ENCODE results near the gene AGAP9. TPM values are rescaled to one million over a fixed set of nuclear protein-coding genes. Genes with fewer than 3 reads are reported as not detected.
"Not testable (repeated sequence)": the region's sequence is repeated elsewhere in the genome, so short reads cannot be mapped to it uniquely, and the experiment has no call there.

AGAP9 gene
- total and polyA plus RNA-seq, 2 of the 13 experiments (the other 11 are each of a cell fraction or from before 2014, with no cell fraction given) = 5.1 to 12.0 TPM

GRCh38 chr10:47553214-47553859 lies 29.9 kb upstream of the AGAP9 start (continued):
- not testable (repeated sequence) for TF ChIP-seq CREB1 (IDR thresholded peaks at IDR 0.05)
- TF ChIP-seq CREB1 (CRISPR knock-in tag; IDR thresholded peaks at IDR 0.05) (0 out of 2 replicates have a peak, but pooled peaks have one; percentile 51), ZNF883 (CRISPR knock-in tag; IDR thresholded peaks at IDR 0.05; ENCODE audit: not compliant biosample characterization) (peak; percentile 65), GABPA (IDR thresholded peaks at IDR 0.05; ENCODE audit: low read depth, low read length) (peak; percentile 80), GABPA (CRISPR knock-in tag; IDR thresholded peaks at IDR 0.05; ENCODE audit: low read depth) (peak; percentile 91), ZFP91 (CRISPR knock-in tag; IDR thresholded peaks at IDR 0.05; ENCODE audit: borderline replicate concordance) (peak; percentile 61; the same call in 1 of the 2 replicates), ZNF280B (CRISPR knock-in tag; IDR thresholded peaks at IDR 0.05; ENCODE audit: borderline replicate concordance) (peak; percentile 63), ZNF501 (CRISPR knock-in tag; IDR thresholded peaks at IDR 0.05) (peak; percentile 48; the same call in 1 of the 2 replicates), FOXO1 (CRISPR knock-in tag; IDR thresholded peaks at IDR 0.05) (peak; percentile 44; the same call in 1 of the 2 replicates), YEATS2 (CRISPR knock-in tag; IDR thresholded peaks at IDR 0.05; ENCODE audit: borderline replicate concordance) (peak; percentile 71), KLF11 (CRISPR knock-in tag; IDR thresholded peaks at IDR 0.05) (peak; percentile 27; the same call in 1 of the 2 replicates), TARDBP (CRISPR knock-in tag; IDR thresholded peaks at IDR 0.05) (peak; percentile 49; the same call in 1 of the 2 replicates), ZNF839 (CRISPR knock-in tag; IDR thresholded peaks at IDR 0.05; ENCODE audit: borderline replicate concordance) (peak; percentile 39; the same call in 1 of the 2 replicates), ARID5B (CRISPR knock-in tag; IDR thresholded peaks at IDR 0.05) (0 out of 2 replicates have a peak, but pooled peaks have one; percentile 26), ARID4A (CRISPR knock-in tag; IDR thresholded peaks at IDR 0.05; ENCODE audit: borderline replicate concordance) (peak; percentile 55; the same call in 1 of the 2 replicates)

All from HepG2 (cell line).